ENCODE measurements around the gene FLT1. TPM values are rescaled to one million over a fixed set of nuclear protein-coding genes. Genes with fewer than 3 reads are reported as not detected.

The FLT1 gene
- total and polyA plus RNA-seq, 7 donors, result 9.0 to 38.6 (median 15.6) TPM

- peaks cover 0 to 4% of the 10 kb centered on the region in 2 donors for H3K36me3 ChIP-seq (ENCODE audit: insufficient read depth in 1 of 2, low read depth in 1 of 2)
- no peaks in the 10 kb centered on the region for H3K4me1 ChIP-seq
- intact Hi-C loops (cut with DNase I), result no loop called here
- H3K27me3 ChIP-seq (ENCODE audit: insufficient read depth in 3 of 3, low read length in 2 of 3), result peaks cover 0 to under 1% (median 0%) of the 10 kb centered on the region in 3 donors
- 10 to 18% (median 15%) methylated on average over 2 of the region's 2 CpGs for WGBS, 3 donors
- no peaks in the 10 kb centered on the region for H3K9me3 ChIP-seq
- H3K4me3 ChIP-seq, result no peak overlapping the region
- DNase-seq (no peak), ATAC-seq (peak in 1 of 4 donors; percentile 30)
- TF ChIP-seq, protein P1, sequence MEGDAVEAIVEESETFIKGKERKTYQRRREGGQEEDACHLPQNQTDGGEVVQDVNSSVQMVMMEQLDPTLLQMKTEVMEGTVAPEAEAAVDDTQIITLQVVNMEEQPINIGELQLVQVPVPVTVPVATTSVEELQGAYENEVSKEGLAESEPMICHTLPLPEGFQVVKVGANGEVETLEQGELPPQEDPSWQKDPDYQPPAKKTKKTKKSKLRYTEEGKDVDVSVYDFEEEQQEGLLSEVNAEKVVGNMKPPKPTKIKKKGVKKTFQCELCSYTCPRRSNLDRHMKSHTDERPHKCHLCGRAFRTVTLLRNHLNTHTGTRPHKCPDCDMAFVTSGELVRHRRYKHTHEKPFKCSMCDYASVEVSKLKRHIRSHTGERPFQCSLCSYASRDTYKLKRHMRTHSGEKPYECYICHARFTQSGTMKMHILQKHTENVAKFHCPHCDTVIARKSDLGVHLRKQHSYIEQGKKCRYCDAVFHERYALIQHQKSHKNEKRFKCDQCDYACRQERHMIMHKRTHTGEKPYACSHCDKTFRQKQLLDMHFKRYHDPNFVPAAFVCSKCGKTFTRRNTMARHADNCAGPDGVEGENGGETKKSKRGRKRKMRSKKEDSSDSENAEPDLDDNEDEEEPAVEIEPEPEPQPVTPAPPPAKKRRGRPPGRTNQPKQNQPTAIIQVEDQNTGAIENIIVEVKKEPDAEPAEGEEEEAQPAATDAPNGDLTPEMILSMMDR (IDR thresholded peaks at IDR 0.05), result no peak
- H3K27ac ChIP-seq, result peak overlapping the region; percentile 23
These were observed 102.5 kb downstream of the FLT1 start for GRCh38 chr13:28392428-28392827.

DNA sequence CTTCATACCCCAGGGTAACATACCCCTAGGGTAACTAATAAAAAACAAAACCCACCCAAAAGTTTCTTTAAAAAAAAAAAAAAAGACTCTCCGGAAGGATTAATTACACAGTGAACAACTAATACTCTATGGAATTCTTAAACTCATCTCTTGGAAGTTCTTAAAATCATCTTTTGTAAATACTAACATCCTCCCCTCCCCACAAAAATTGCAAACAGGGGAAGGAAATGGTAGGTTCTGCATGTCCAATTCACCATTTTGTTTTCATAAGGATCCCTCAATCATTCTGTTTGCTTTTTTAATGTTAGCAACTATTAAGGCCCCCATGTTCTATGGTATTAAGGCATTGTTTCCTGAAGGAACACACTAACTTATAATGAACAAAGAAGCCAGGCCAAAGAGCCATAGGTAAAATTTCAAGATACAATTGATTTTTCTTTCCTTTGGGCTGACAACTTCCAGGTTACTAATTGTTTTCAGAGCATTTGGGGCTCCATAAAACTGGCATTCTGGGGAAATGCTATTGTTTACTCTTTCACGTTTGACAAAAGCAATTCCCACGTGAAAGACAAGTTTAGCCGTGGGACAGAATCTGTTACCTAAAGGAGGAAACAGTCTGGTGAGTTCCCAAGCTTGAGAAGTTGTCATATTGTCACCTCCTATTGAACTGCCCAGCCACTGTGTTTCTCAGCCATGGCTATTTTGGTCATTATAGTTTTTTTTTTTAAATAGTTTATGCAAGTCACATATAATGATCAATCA lies 107.0 kb downstream of the FLT1 start:
- Histone ChIP-seq H3K27me3 (ENCODE audit: insufficient read depth in 3 of 3, low read length in 2 of 3) (peaks cover 0 to 2% (median 0%) of the 10 kb centered on the region in 3 donors), H3K4me3 (no peak overlapping the region), H3K36me3 (ENCODE audit: insufficient read depth in 1 of 2, low read depth in 1 of 2) (no peaks in the 10 kb centered on the region), H3K9me3 (no peaks in the 10 kb centered on the region), H3K27ac (no peak overlapping the region), H3K4me1 (no peaks in the 10 kb centered on the region)
- no peak for ATAC-seq
- WGBS, 3 donors, result 39 to 49% (median 47%) methylated on average over 4 of the region's 4 CpGs
- TF ChIP-seq, protein P1 (IDR thresholded peaks at IDR 0.05), result no peak
- intact Hi-C loops (cut with DNase I), result no loop called here
- no peak for DNase-seq

DNA sequence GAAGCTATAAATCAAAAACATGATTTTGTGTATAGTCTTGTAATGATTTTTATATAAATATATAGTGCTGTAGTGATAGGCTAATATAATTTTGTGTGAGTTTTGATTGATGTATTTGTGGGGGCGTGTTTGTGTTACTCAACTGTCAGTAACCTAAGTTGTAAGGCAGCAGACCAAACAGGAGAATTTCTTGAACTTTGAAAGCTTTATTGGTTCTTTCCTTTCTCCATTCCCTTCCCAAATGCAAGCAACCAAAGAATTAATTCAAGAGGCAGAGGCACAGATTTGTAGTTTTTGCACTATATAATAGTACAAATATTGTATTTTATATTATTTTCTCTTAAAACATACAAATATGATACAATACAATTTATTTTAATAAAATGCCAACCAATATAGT lies 109.6 kb downstream of the FLT1 start:
- TF ChIP-seq, protein P1 (IDR thresholded peaks at IDR 0.05), result no peak
- WGBS, 3 donors, result 78 to 81% (median 80%) methylated on average over 1 of the region's 1 CpG
- H3K36me3 ChIP-seq (ENCODE audit: insufficient read depth in 1 of 2, low read depth in 1 of 2), result no peaks in the 10 kb centered on the region
- DNase-seq (no peak), ATAC-seq (no peak)
- H3K4me1 ChIP-seq, result no peaks in the 10 kb centered on the region
- H3K4me3 ChIP-seq, result no peak overlapping the region
- no peak overlapping the region for H3K27ac ChIP-seq
- H3K27me3 ChIP-seq (ENCODE audit: insufficient read depth in 3 of 3, low read length in 2 of 3), result peaks cover 0 to 2% (median 0%) of the 10 kb centered on the region in 3 donors
- no peaks in the 10 kb centered on the region for H3K9me3 ChIP-seq
- intact Hi-C loops (cut with DNase I), result no loop called here

DNA sequence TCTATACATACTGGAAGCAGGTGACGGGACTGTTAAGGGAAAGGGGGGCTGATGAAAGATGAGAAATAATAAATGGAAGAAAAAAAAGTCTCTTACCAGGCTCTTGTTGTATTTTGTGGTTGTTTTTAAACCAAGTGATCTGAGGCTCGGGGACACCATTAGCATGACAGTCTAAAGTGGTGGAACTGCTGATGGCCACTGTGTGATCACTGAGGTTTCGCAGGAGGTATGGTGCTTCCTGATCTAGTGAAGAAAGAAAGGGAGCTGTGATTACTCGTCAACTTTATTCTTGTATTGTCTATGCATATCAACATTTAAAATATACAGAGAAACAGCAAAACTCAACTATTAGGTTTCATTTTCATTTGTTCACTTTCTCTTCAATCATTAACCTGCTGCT lies 110.1 kb downstream of the FLT1 start:
- no peaks in the 10 kb centered on the region for H3K9me3 ChIP-seq
- H3K27ac ChIP-seq, result no peak overlapping the region
- no peak overlapping the region for H3K4me3 ChIP-seq
- TF ChIP-seq, protein P1 (IDR thresholded peaks at IDR 0.05), result no peak
- WGBS, 3 donors, result 77 to 84% (median 80%) methylated on average over 4 of the region's 4 CpGs
- peaks cover 0 to 2% (median 0%) of the 10 kb centered on the region in 3 donors for H3K27me3 ChIP-seq (ENCODE audit: insufficient read depth in 3 of 3, low read length in 2 of 3)
- no peaks in the 10 kb centered on the region for H3K36me3 ChIP-seq (ENCODE audit: insufficient read depth in 1 of 2, low read depth in 1 of 2)
- DNase-seq (no peak), ATAC-seq (no peak)
- H3K4me1 ChIP-seq, result no peaks in the 10 kb centered on the region
- intact Hi-C loops (cut with DNase I), result no loop called here

Measured in psoas muscle (tissue), 8 donors.